SW 1271 (cell line): Measurements from ENCODE around the gene LTBP1.

Experiments used
- DNase-seq, 2 experiments: peaks; one replicate each; lab custom pipeline; 2025; lab: John Stamatoyannopoulos, UW

The LTBP1 gene

GRCh38 chr2:33316328-33316727, 369.6 kb downstream of the LTBP1 start:
- no peak for DNase-seq

DNA sequence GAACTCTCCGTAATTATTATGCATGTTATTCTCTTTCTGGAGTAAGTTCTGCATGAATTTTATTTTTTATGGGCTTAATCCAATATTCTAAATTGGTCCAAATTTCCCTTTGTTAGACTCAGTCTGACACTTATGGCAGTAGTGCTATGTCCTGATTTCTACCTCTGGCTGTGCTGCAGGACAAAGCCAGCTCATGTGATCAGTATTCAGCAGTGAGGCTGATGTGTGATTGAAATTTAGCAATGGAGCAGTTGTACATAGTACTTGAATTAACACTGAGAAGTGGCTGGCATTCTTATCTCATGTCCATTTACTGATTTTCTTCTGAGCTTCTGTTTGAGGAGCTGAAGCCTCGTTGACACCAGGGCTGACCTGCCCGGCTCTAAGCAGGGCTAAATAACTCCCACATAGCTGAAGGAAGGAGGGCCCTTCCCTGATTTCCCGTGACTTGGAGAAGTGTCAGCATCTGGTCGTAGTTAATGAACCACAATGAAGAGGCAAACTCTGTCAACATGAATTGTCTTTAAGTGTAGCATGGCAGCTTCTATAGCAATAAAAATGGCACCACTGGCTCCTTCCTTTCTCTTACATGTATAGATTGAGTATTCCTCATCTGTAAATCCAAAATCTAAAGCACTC, 370.7 kb downstream of the LTBP1 start:
- no peak for DNase-seq

- DNase-seq: no peak
Observed at GRCh38 chr2:33318456-33318855, 371.7 kb downstream of the LTBP1 start.

GRCh38 chr2:33320573-33320972, 373.8 kb downstream of the LTBP1 start:
- DNase-seq: no peak

DNA sequence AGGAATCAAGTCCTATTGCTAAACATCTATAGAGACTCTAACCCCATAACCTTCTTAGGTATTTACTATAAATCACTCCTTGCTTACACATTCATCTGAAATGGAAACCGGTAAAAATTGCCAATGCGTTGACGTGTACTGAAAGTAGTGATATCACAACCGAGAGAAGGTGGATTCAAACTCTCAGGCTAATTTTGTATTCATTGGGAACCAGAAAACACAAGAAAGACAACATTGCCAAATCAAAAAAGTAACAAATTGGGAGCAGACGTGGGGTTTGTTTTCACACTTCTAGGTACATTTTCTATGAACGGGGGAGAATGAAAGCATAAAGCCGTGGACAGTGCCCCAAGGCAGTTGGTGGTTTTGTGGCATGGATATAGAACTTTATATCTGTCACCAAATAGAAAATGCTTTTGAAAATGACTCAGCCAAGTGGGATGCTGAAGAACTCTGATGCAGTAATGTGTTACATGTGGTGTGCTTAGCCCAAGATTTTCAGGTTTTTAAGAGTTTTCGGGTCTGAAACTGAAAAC, 374.6 kb downstream of the LTBP1 start:
- no peak for DNase-seq

DNA sequence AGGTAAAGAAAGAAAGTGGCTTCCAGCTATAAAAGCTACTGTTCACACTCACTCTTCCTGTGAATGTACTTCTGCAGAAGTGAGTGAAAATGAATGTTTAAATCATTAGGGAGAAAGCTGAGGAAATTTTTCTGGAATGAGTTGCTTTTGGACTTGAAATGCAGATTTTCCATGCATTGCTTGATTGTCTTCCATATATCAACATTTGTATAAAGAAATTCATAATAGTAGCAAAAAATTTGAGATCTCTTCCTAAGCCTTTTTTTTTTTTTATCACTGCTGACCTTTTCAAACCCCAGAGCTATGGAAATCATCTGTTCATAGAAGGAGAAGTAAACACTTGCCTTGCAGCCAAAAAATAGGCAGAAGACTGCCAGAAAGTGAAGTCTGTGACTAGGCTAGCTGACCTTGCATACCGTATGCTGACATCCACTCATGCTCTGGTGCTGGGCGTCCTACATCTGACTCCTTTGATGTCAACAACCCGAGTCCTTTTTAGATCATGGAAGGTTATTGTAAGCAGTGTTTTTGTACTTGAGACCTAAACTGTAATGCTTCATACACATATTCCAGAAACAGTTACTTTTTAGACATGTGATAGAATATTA, 375.2 kb downstream of the LTBP1 start:
- DNase-seq: no peak

GRCh38 chr2:33322612-33323011, 375.9 kb downstream of the LTBP1 start:
- no peak for DNase-seq

GRCh38 chr2:33323957-33324356, 377.2 kb downstream of the LTBP1 start:
- DNase-seq: no peak

DNA sequence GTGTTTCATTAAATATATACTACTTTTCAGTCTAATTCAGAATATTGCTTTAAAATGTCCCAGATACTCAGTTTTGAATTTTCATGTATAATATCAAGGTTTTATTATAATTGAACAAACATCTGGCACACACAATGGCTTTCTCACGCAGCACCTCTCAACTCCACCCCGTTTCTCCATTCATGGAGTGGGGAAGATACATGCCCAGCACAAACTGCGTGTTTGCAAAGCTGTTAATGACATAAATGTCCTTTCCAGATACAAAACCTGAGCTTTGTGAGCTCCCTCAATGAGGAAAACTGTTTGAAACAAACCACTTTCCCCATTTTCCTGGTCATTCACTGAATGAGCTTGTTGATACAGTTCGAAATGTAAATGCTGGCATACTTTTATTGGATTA, 379.3 kb downstream of the LTBP1 start:
- no peak for DNase-seq

GRCh38 chr2:33333433-33333832, 386.7 kb downstream of the LTBP1 start:
- DNase-seq: no peak

DNA sequence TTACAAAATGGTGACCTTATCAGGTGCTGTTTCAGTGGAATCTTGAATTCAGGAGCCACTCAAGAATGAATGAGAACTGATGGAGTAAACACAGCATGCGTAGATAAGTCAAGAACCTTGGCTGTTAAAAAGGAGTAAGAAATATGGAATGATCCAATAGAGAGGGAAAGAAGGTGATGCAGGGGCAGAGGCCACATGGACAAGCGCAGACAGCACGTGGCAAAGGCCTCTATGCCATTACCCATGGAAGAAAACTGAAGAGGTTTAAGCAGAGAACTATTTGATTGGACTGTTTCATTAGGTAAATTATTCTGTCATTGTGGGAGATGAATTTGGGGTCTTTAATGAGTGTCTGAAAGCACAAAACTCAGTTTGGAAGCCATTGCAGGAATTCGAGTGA, 387.3 kb downstream of the LTBP1 start:
- DNase-seq: no peak

DNA sequence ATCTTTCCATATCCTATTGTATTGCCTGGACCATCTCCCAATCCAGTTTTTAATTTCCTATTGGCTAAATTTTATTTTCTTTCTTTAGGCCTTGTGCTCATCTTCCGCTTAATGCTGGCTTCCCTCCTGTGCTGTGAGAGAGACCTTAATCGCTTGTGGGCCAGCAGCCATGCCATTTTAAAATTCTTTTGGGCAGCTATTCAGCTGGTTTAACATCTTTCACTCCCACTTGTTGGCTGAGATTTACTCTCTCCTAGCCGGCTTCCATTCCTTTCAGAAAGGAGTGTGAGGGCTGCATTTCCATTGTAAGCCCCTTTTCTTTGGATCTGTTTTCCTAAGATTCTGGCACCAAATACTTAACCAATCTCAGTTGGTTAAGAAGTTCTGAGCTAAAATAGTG, 388.8 kb downstream of the LTBP1 start:
- DNase-seq: no peak

DNA sequence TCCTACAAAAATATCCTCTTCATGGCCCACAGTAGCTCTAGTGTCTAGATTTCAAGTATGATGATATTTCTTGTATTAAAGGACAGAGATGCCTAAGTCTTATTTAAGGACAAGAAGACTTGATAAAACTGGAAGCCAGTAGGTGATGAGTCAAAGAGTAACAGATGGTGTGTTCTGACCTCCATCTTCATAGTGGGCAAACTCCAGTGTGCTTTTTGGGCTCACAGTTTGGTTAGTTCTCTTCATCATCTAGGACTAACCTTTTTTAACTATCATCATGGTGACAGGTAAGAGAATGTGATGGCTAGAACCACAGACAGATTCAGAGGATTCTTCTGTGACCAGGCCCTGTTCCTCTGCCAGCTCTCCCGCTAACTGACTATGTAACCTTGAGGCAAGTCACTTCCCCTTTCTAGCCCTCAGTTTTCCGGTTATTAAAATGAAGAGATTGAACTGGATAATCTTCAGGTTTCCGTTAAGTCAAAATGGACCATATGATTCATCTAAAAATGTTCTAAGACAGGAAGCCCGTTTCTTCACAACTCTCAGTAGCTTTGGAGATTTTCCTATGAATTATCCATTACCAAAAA, 389.4 kb downstream of the LTBP1 start:
- no peak for DNase-seq

DNA sequence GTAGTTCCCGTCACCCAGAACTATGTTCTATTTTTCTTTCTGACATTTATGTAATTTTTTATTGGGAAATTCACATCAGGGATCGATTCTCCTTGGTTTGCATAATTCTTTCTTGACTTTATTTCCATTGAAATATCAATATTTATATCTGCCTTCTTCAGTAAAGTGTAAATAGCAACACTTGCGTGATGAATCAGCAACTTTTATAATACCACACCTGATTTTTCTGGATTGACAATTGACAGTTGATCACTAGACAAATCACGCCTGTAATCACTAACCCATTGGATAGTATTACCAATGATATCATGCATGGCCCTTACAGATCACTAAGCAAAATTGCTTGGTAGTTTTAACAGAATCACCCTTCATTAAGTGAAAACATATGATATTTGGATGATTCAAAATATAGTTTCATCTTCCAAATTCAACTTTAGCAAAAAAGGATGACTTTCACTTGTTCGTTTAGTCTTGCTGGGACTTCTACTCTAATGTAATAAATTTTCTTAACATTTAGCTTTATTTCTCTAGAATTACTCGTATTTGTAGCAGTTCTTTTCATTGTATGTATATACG, 390.7 kb downstream of the LTBP1 start:
- no peak for DNase-seq

GRCh38 chr2:33337981-33338380, 391.2 kb downstream of the LTBP1 start:
- DNase-seq: no peak

- DNase-seq: no peak
Observed at GRCh38 chr2:33339269-33339668, 392.5 kb downstream of the LTBP1 start.

- no peak for DNase-seq
Observed at GRCh38 chr2:33340280-33340679, 393.5 kb downstream of the LTBP1 start.

DNA sequence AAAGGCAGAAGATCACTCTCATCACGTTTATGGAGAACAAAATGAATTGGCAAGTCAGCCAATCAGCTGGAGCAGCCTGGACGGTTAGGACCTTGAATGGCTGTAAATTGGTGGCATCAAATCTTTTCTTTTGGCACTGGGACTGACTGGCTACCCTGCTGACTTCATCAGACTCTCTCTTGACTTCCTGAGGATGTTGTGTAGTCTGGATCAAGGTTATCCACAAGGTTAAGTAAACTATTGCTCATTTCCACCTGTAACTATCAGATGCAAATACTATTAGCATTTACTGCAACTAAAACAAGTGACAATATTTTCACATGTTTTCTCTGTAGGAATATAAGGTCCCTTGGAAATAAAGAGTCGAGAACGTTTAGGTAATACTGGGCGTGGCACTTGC, 395.4 kb downstream of the LTBP1 start:
- no peak for DNase-seq

GRCh38 chr2:33342705-33343104, 396.0 kb downstream of the LTBP1 start:
- DNase-seq: no peak

DNA sequence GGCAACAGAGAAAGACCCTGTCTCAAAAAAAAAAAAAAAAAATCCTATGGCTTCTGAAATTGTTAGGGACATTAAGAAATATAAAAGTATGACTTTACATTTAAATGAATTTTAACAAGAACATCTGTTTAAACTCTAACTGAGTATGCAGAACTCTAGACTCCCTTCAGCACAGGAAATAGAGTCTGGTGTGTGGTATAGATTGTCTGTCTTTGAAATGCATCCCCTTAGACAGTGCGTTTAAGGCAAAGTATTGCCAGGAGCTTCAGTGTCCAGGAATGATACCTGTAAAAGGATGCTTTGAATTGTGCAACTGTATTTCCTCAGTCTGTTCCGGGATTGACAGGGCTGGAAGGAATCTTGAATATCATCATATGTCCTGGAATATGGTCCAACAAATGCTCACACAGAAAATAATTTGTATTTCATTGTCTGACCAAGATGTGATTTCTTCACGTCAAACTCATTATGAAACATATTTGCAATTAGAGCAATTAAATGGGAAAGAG, 396.7 kb downstream of the LTBP1 start:
- no peak for DNase-seq

DNA sequence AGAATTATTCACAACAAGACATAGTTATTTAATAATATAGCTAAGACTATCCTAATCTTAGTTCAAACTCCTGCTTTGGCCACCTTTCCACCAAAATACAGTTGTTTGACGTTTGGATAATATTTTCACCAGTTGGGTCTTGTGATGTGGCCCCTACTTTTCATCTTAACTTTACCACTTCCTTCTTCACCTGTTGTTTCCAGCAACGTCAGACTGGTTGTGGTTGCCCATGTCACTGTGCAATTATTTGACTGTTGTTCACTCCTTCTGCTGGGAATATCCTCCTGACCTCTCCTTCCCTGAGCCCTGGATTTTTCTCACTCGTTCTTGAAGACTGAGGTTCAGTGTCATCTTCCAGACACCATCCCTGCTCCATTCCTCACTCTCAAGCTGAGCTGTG, 397.5 kb downstream of the LTBP1 start:
- no peak for DNase-seq

- no peak for DNase-seq
Observed at GRCh38 chr2:33347856-33348255, 401.1 kb downstream of the LTBP1 start.

GRCh38 chr2:33350632-33351031, 403.9 kb downstream of the LTBP1 start:
- DNase-seq: no peak
